ENCODE results near the gene CLCNKA. TPM values are rescaled to one million over a fixed set of nuclear protein-coding genes. Genes with fewer than 3 reads are reported as not detected.

CLCNKA gene
- total and polyA plus RNA-seq, 2 of the 8 experiments (the other 6 are each of a cell fraction or from before 2014, with no cell fraction given), result 0.95 to 2.0 TPM

GRCh38 chr1:16067127-16067768 is 45.4 kb downstream of the CLCNKA start (continued):
- TF ChIP-seq SUZ12 (IDR thresholded peaks at IDR 0.05; ENCODE audit: low read length) (no peak), YY1 (IDR thresholded peaks at IDR 0.05; ENCODE audit: low read depth, low read length) (peak; percentile 60; the same call in 1 of the 2 replicates)
